ENCODE measurements around the gene TAF13. TPM values are rescaled to one million over a fixed set of nuclear protein-coding genes. Genes with fewer than 3 reads are reported as not detected.

TAF13 gene
- total and polyA plus RNA-seq, 9 of the 15 experiments (the other 6 are each of a cell fraction or from before 2014, with no cell fraction given) = 14.9 to 77.2 (median 38.7) TPM

DNA sequence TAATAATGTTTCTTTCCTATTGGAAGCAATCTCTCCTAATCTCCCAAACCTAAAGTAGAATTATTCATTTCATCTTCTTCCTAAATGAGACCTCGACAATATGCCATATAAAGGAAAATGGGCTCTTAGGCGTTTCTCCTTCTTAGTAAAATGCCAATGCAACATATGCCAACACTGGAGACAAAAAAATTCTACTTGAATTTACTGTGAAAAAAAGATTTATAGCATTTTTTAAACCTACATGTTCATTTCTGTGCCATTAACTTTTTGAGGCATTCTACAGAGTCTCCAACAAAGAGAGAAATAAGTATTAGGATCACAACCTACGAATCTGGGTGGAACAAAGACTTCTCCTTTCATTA is 35.2 kb downstream of the TAF13 start:
- BruUV-seq (replicated peaks) = TSS peak; percentile 71
- intact Hi-C loops (cut with micrococcal nuclease) (loop anchor here (5.0 kb wide), 2 partner anchors 72 to 78 kb away; partner anchors contain the start of genes CLCC1 and ELAPOR1), in situ Hi-C loops (cut with MboI) (no loop called here)
- ATAC-seq (no peak), FAIRE-seq (no peak), DNase-seq (ENCODE audit: extremely low read depth in 1 of 4, low spot score in 3 of 4) (no peak)
- Histone ChIP-seq H3K9me1 (ENCODE audit: control insufficient read depth, insufficient read depth, low read length) (no peaks in the 10 kb centered on the region), H3K4me3 (peak overlapping the region; percentile 87), H3K9me3 (replicated peaks; ENCODE audit: control insufficient read depth, insufficient read depth, low read depth, low read length) (no peaks in the 10 kb centered on the region), H2AFZ (ENCODE audit: low read depth, low read length) (peak overlapping the region; percentile 18), H3K4me1 (replicated peaks in 1 of 2; ENCODE audit: control insufficient read depth in 2 of 2, insufficient read depth in 2 of 2, low read length in 2 of 2) (peaks cover 8 to 12% of the 10 kb centered on the region in 2 experiments; a peak in 4 of 5 replicates), H3K36me3 (ENCODE audit: control insufficient read depth, insufficient read depth, low read length) (no peaks in the 10 kb centered on the region), H4K20me1 (replicated peaks; ENCODE audit: control insufficient read depth, insufficient read depth, low read length) (no peaks in the 10 kb centered on the region), H3K9ac (ENCODE audit: insufficient read depth in 1 of 2, low read depth in 2 of 2, low read length in 2 of 2) (peak overlapping the region; percentile 18 to 89; a peak in 3 of 4 replicates), H3K27me3 (ENCODE audit: control insufficient read depth in 2 of 2, insufficient read depth in 2 of 2, low read length in 2 of 2) (no peaks in the 10 kb centered on the region), H3K27ac (ENCODE audit: extremely low read depth, low read depth, low read length) (no peak overlapping the region), H3K4me2 (ENCODE audit: insufficient read depth, low read length) (peak overlapping the region; percentile 90), H3K79me2 (ENCODE audit: control insufficient read depth, insufficient read depth, low read length) (peaks cover 22% of the 10 kb centered on the region)
- TF ChIP-seq, protein P1, sequence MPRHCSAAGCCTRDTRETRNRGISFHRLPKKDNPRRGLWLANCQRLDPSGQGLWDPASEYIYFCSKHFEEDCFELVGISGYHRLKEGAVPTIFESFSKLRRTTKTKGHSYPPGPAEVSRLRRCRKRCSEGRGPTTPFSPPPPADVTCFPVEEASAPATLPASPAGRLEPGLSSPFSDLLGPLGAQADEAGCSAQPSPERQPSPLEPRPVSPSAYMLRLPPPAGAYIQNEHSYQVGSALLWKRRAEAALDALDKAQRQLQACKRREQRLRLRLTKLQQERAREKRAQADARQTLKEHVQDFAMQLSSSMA (CRISPR knock-in tag; IDR thresholded peaks at IDR 0.05) = no peak
- TF ChIP-seq ZNF347 (CRISPR knock-in tag; IDR thresholded peaks at IDR 0.05; ENCODE audit: low read depth) = no peak
- peak; percentile 21; the same call in 1 of the 2 replicates for TF ChIP-seq POLR2H (tag; IDR thresholded peaks at IDR 0.05; ENCODE audit: low read depth)
- TF ChIP-seq ZNF184 (CRISPR knock-in tag; IDR thresholded peaks at IDR 0.05) = no peak
- TF ChIP-seq ZNF263 (CRISPR knock-in tag; IDR thresholded peaks at IDR 0.05; ENCODE audit: borderline replicate concordance) = no peak
- WGBS (ENCODE audit: insufficient coverage, low coverage, missing lambda C conversion rate) = 7% methylated on average over 3 of the region's 3 CpGs
- ChIA-PET POLR2A (interaction anchor here (0.7 to 1.9 kb wide), 2 partner anchors 35 to 59 kb away, joined by 3 to 4 read pairs; partner anchors contain the start of gene TAF13), CTCF (ENCODE audit: low intra/inter-chr PET ratio) (no interaction called here)

DNA sequence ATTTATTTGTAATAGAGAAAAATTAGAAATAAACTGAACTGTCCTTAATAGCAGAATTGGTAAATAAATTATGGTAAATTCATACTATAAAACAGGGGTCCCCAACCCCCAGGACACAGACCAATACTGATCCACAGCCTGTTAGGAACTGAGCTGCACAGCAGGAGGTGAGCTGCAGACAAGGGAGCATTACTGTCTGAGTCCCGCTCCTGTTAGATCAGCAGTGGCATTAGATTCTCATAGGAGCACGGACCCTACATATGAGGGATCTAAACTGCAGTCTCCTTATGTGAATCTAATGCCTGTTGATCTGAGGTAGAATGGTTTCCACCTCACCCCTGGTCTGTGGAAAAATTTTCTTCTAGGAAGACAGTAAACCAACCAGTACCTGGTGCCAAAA is 41.4 kb downstream of the TAF13 start:
- ChIA-PET CTCF (ENCODE audit: low intra/inter-chr PET ratio) (no interaction called here), POLR2A (interaction anchor here (0.6 kb wide), 1 partner anchor 15 kb away, joined by 3 read pairs; no protein-coding TSS in a partner anchor)
- H3K79me2 ChIP-seq (ENCODE audit: control insufficient read depth, insufficient read depth, low read length) = peaks cover under 1% of the 10 kb centered on the region; the same call in 2 of the 3 replicates
- ATAC-seq (peak; percentile 47), FAIRE-seq (no peak), DNase-seq (ENCODE audit: extremely low read depth in 1 of 4, low spot score in 3 of 4) (no peak)
- H3K27me3 ChIP-seq (ENCODE audit: control insufficient read depth in 2 of 2, insufficient read depth in 2 of 2, low read length in 2 of 2) = no peaks in the 10 kb centered on the region
- in situ Hi-C loops (cut with MboI) = no loop called here
- H3K4me2 ChIP-seq (ENCODE audit: insufficient read depth, low read length) = no peak overlapping the region
- no peaks in the 10 kb centered on the region for H3K36me3 ChIP-seq (ENCODE audit: control insufficient read depth, insufficient read depth, low read length)
- no peaks in the 10 kb centered on the region for H4K20me1 ChIP-seq (replicated peaks; ENCODE audit: control insufficient read depth, insufficient read depth, low read length)
- H3K4me1 ChIP-seq (replicated peaks in 1 of 2; ENCODE audit: control insufficient read depth in 2 of 2, insufficient read depth in 2 of 2, low read length in 2 of 2) = no peaks in the 10 kb centered on the region
- 73% methylated on average over 2 of the region's 2 CpGs for WGBS (ENCODE audit: insufficient coverage, low coverage, missing lambda C conversion rate)
- H3K9me3 ChIP-seq (replicated peaks; ENCODE audit: control insufficient read depth, insufficient read depth, low read depth, low read length) = no peaks in the 10 kb centered on the region
- no peak overlapping the region for H3K9ac ChIP-seq (ENCODE audit: insufficient read depth in 1 of 2, low read depth in 2 of 2, low read length in 2 of 2)
- intact Hi-C loops (cut with micrococcal nuclease) = no loop called here
- BruUV-seq (replicated peaks) = no TSS peak
- H3K9me1 ChIP-seq (ENCODE audit: control insufficient read depth, insufficient read depth, low read length) = no peaks in the 10 kb centered on the region
- no peak overlapping the region for H3K27ac ChIP-seq (ENCODE audit: extremely low read depth, low read depth, low read length)
- H2AFZ ChIP-seq (ENCODE audit: low read depth, low read length) = no peak overlapping the region
- H3K4me3 ChIP-seq = no peak overlapping the region
- TF ChIP-seq PCBP1 (IDR thresholded peaks at IDR 0.05; ENCODE audit: low read depth, low read length, poor library complexity, severe bottlenecking) = no peak
- no peak for TF ChIP-seq ZC3H8 (IDR thresholded peaks at IDR 0.05)
- TF ChIP-seq CCAR2 (IDR thresholded peaks at IDR 0.05; ENCODE audit: low read depth, low read length) = no peak
- TF ChIP-seq, protein P2, sequence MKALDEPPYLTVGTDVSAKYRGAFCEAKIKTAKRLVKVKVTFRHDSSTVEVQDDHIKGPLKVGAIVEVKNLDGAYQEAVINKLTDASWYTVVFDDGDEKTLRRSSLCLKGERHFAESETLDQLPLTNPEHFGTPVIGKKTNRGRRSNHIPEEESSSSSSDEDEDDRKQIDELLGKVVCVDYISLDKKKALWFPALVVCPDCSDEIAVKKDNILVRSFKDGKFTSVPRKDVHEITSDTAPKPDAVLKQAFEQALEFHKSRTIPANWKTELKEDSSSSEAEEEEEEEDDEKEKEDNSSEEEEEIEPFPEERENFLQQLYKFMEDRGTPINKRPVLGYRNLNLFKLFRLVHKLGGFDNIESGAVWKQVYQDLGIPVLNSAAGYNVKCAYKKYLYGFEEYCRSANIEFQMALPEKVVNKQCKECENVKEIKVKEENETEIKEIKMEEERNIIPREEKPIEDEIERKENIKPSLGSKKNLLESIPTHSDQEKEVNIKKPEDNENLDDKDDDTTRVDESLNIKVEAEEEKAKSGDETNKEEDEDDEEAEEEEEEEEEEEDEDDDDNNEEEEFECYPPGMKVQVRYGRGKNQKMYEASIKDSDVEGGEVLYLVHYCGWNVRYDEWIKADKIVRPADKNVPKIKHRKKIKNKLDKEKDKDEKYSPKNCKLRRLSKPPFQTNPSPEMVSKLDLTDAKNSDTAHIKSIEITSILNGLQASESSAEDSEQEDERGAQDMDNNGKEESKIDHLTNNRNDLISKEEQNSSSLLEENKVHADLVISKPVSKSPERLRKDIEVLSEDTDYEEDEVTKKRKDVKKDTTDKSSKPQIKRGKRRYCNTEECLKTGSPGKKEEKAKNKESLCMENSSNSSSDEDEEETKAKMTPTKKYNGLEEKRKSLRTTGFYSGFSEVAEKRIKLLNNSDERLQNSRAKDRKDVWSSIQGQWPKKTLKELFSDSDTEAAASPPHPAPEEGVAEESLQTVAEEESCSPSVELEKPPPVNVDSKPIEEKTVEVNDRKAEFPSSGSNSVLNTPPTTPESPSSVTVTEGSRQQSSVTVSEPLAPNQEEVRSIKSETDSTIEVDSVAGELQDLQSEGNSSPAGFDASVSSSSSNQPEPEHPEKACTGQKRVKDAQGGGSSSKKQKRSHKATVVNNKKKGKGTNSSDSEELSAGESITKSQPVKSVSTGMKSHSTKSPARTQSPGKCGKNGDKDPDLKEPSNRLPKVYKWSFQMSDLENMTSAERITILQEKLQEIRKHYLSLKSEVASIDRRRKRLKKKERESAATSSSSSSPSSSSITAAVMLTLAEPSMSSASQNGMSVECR (CRISPR knock-in tag; IDR thresholded peaks at IDR 0.05) = no peak
- TF ChIP-seq POLR2H (tag; IDR thresholded peaks at IDR 0.05; ENCODE audit: low read depth) = no peak
- no peak for TF ChIP-seq HDAC1 (IDR thresholded peaks at IDR 0.05)
- TF ChIP-seq SMAD1 (IDR thresholded peaks at IDR 0.05; ENCODE audit: low read depth, low read length, partially characterized antibody) = no peak
- no peak for TF ChIP-seq CHD1 (IDR thresholded peaks at IDR 0.05; ENCODE audit: low read length)
